Vagina (tissue), 2 donors: ENCODE data around the gene SLC25A1. TPM values are rescaled to one million over a fixed set of nuclear protein-coding genes. Genes with fewer than 3 reads are reported as not detected.
"Not testable (repeated sequence)": the region's sequence is repeated elsewhere in the genome, so short reads cannot be mapped to it uniquely, and the experiment has no call there.

Experiments used
- DNase-seq, 2 donors: peaks; one replicate each; pipeline ENCODE4 v3.0.0-alpha.2; 2017; ENCODE audit errors: extremely low spot score in 2 of 2
- H3K27ac ChIP-seq: fragments of 200-600 bp; sonication (generic); one replicate; pipeline ENCODE4 v1.5.1; 2019
- H3K27me3 ChIP-seq: fragments of 200-600 bp; sonication (generic); one replicate; pipeline ENCODE4 v1.5.1; 2019
- H3K36me3 ChIP-seq, 2 donors: fragments of 200-600 bp; sonication (generic); one replicate each; pipeline ENCODE4 v1.5.1; 2017 to 2019
- H3K4me1 ChIP-seq: fragments of 200-600 bp; sonication (generic); one replicate; pipeline ENCODE4 v1.5.1; 2019
- H3K4me3 ChIP-seq, 2 donors: fragments of 200-600 bp; sonication (generic); 1 replicate in 1 of 2; 2 replicates in 1 of 2; pipeline ENCODE4 v1.5.1; 2016 to 2019
- H3K9me3 ChIP-seq: fragments of 200-600 bp; sonication (generic); one replicate; pipeline ENCODE4 v1.5.1; 2019
- POLR2A ChIP-seq, 2 donors: fragments of 450-650 bp; IDR thresholded peaks; one replicate each; pipeline ENCODE4 v1.6.1; 2017; ENCODE audit warnings: antibody characterized with exemption in 2 of 2, mild to moderate bottlenecking in 2 of 2, moderate library complexity in 2 of 2
- POLR2AphosphoS5 ChIP-seq, 2 donors: sonication (generic); formaldehyde crosslinking; IDR thresholded peaks; one replicate each; pipeline ENCODE4 v1.9.0; 2017; ENCODE audit warnings: antibody characterized with exemption in 2 of 2, mild to moderate bottlenecking in 2 of 2, low read depth in 1 of 2; ENCODE audit not compliant: insufficient read depth in 1 of 2
- intact Hi-C: fragments of 100-400 bp; cut with DNase I; formaldehyde crosslinking; loops from one replicate; pipeline ENCODE4 v1.15.1; 2023
- total RNA-seq: library from RNA; depleted of rRNA; stranded (reverse); fragments of >200 nt; gene quantifications from one replicate; pipeline ENCODE4 v1.2.3, GENCODE V29; 2016
- TF ChIP-seq, protein P1 (sequence below), 3 experiments: fragments of 450-650 bp in 2 of 3; fragments of 200-600 bp in 1 of 3; sonication (generic) in 1 of 3; IDR thresholded peaks; one replicate each; pipeline ENCODE4 v1.5.1; 2017 to 2019; ENCODE audit warnings: antibody characterized with exemption in 3 of 3, mild to moderate bottlenecking in 2 of 3, moderate library complexity in 2 of 3

Gene SLC25A1
- total RNA-seq, 1 donor from 2014 or later, result 44.2 TPM

DNA sequence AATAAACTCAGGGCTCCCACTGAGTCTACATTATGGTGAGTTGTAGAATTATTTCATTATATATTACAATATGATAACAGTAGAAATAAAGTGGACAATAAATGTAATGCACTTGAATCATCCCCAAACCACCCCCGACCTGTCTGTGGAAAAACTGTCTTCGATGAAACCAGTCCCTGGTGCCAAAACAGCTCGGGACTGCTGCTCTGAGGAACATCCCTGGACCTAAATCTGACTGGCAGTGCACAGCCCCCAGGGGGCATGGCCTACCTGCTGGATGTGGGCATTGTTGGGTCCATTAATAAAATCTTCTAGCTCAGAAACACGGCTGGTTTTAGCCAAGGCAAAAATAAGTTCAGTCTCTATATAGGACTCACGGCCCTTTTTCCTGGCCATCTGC is 29.3 kb upstream of the SLC25A1 start:
- DNase-seq, result no peak
- TF ChIP-seq POLR2A (IDR thresholded peaks at IDR 0.05) (no peak), POLR2AphosphoS5 (IDR thresholded peaks at IDR 0.05; ENCODE audit: insufficient read depth in 1 of 2, low read depth in 1 of 2) (no peak)
- TF ChIP-seq, protein P1, sequence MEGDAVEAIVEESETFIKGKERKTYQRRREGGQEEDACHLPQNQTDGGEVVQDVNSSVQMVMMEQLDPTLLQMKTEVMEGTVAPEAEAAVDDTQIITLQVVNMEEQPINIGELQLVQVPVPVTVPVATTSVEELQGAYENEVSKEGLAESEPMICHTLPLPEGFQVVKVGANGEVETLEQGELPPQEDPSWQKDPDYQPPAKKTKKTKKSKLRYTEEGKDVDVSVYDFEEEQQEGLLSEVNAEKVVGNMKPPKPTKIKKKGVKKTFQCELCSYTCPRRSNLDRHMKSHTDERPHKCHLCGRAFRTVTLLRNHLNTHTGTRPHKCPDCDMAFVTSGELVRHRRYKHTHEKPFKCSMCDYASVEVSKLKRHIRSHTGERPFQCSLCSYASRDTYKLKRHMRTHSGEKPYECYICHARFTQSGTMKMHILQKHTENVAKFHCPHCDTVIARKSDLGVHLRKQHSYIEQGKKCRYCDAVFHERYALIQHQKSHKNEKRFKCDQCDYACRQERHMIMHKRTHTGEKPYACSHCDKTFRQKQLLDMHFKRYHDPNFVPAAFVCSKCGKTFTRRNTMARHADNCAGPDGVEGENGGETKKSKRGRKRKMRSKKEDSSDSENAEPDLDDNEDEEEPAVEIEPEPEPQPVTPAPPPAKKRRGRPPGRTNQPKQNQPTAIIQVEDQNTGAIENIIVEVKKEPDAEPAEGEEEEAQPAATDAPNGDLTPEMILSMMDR (IDR thresholded peaks at IDR 0.05), result no peak
- H3K9me3 ChIP-seq, result no peaks in the 10 kb centered on the region

DNA sequence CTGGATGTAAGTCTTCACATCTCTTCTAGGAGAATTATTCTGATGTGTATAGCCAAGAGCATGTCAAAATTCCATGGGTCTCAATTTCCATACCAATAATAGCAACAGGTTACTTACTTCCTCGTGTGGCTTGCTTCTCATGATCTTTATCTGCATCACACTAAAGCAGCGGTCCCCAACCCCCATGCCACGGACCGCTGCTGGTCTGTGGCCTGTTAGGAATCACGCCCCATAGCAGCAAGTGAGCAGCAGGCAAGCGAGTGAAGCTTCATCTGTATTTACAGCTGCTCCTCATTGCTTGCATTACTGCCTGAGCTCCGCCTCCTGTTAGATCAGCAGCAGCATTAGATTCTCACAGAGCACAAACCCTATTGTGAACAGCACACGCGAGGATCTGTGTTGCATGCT is 28.9 kb upstream of the SLC25A1 start:
- TF ChIP-seq, protein P1 (IDR thresholded peaks at IDR 0.05), result no peak
- TF ChIP-seq POLR2A (IDR thresholded peaks at IDR 0.05), result no peak
- no peak for DNase-seq
- Histone ChIP-seq H3K4me1 (no peaks in the 10 kb centered on the region), H3K36me3 (peaks cover 0 to 5% of the 10 kb centered on the region in 2 donors), H3K4me3 (no peak overlapping the region), H3K9me3 (no peaks in the 10 kb centered on the region), H3K27me3 (no peaks in the 10 kb centered on the region), H3K27ac (no peak overlapping the region)
- intact Hi-C loops, result no loop called here

More for the DNA sequence above, 29.3 kb upstream of the SLC25A1 start:
- intact Hi-C loops, result no loop called here
- H3K4me1 ChIP-seq, result no peaks in the 10 kb centered on the region
- H3K27ac ChIP-seq, result no peak overlapping the region
- peaks cover 0 to 5% of the 10 kb centered on the region in 2 donors for H3K36me3 ChIP-seq
- no peak overlapping the region for H3K4me3 ChIP-seq
- H3K27me3 ChIP-seq, result no peaks in the 10 kb centered on the region

DNA sequence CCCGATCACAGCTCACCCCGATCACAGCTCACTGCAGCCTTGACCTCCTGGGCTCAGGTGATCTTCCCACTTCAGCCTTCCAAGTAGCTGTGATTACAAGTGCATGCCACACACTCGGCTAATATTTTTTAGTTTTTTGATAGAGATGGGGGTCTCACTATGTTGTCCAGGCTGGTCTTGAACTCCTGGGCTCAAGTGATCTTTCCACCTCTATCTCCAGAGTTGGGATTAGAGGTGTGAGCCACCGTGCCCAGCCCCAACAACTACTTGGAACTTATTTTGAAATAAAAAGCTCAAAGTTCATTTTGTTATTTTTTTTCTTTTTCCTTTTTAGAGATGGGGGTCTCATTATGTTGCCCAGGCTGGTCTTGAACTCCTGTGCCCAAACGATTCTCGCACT is 27.8 kb upstream of the SLC25A1 start:
- DNase-seq, result no peak

DNA sequence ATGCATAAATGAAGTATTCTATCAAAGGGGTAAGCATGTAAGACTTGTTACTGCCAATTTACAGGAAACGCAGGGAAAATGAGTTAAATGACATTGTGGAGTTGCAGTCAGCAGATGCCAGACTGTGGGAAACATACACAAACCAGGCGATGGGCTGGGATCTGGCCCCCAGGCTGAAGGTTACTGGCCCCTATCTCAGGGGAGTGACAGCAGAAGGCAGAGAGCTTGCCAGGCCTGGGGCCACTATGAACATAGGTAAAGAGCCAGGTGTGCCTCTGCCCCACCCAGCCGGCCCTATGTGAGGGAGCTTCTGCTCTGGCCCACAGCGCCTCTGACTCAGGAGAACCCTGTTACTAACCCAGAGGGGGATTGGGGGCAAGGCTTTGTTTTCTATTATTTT is 26.1 kb upstream of the SLC25A1 start:
- TF ChIP-seq POLR2A (IDR thresholded peaks at IDR 0.05), result no peak
- TF ChIP-seq, protein P1 (IDR thresholded peaks at IDR 0.05), result no peak
- no peak for TF ChIP-seq POLR2AphosphoS5 (IDR thresholded peaks at IDR 0.05; ENCODE audit: insufficient read depth in 1 of 2, low read depth in 1 of 2)
- no peak overlapping the region for H3K4me3 ChIP-seq
- H3K9me3 ChIP-seq, result no peaks in the 10 kb centered on the region
- no peak for DNase-seq
- no peaks in the 10 kb centered on the region for H3K27me3 ChIP-seq
- H3K27ac ChIP-seq, result no peak overlapping the region
- H3K4me1 ChIP-seq, result no peaks in the 10 kb centered on the region
- H3K36me3 ChIP-seq, result peaks cover 0 to under 1% of the 10 kb centered on the region in 2 donors
- intact Hi-C loops, result no loop called here

More for the DNA sequence above, 27.8 kb upstream of the SLC25A1 start:
- H3K27me3 ChIP-seq, result no peaks in the 10 kb centered on the region
- intact Hi-C loops, result no loop called here
- H3K4me3 ChIP-seq, result no peak overlapping the region
- no peaks in the 10 kb centered on the region for H3K9me3 ChIP-seq
- no peak overlapping the region for H3K27ac ChIP-seq
- TF ChIP-seq POLR2A (IDR thresholded peaks at IDR 0.05) (no peak), POLR2AphosphoS5 (IDR thresholded peaks at IDR 0.05; ENCODE audit: insufficient read depth in 1 of 2, low read depth in 1 of 2) (no peak)
- TF ChIP-seq, protein P1 (IDR thresholded peaks at IDR 0.05), result no peak
- H3K4me1 ChIP-seq, result no peaks in the 10 kb centered on the region
- H3K36me3 ChIP-seq, result peaks cover 0 to 5% of the 10 kb centered on the region in 2 donors

DNA sequence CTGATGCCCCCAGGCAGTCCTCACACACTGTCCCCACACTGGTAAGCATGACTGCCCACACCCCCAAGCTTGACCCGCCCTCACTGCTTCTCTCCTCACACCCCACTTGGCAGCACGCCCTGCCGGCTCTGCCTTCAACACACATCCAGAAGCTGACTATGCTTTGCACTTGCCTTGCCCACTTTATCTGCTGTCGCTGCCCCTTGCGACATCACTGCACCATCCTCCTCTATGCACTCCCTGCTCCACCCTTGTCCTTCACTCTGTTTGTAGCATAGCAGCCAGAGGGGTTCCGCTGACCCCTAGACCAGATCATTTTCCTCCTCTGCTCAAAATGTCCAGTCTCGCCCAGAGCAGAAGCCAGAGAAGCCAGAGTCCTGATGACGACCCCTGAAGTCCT is 25.3 kb upstream of the SLC25A1 start:
- Histone ChIP-seq H3K36me3 (no peaks in the 10 kb centered on the region), H3K4me1 (no peaks in the 10 kb centered on the region), H3K4me3 (no peak overlapping the region), H3K27me3 (no peaks in the 10 kb centered on the region), H3K9me3 (no peaks in the 10 kb centered on the region), H3K27ac (no peak overlapping the region)
- TF ChIP-seq POLR2A (IDR thresholded peaks at IDR 0.05), result no peak
- TF ChIP-seq, protein P1 (IDR thresholded peaks at IDR 0.05), result no peak
- TF ChIP-seq POLR2AphosphoS5 (IDR thresholded peaks at IDR 0.05; ENCODE audit: insufficient read depth in 1 of 2, low read depth in 1 of 2), result no peak
- DNase-seq, result no peak
- intact Hi-C loops, result no loop called here

DNA sequence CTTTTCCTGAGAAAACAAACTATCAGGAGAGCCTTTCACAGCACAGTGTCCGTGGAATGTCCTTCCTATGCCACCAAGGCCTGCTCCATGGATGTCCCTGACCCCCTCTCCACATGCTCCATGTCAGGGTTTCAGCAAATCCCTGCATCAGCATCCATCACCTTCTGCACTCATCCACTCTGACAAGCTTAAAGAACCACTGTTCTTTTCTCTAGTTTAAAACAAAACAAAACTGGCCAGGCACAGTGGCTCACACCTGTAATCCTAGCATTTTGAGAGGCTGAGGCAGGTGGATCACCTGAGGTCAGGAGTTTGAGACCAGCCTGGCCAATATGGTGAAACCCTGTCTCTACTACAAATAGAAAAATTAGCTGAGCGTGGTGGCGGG is 24.3 kb upstream of the SLC25A1 start:
- H3K9me3 ChIP-seq, H3K27me3 ChIP-seq, intact Hi-C loops, DNase-seq, H3K4me1 ChIP-seq, H3K36me3 ChIP-seq, H3K27ac ChIP-seq, H3K4me3 ChIP-seq: not testable (repeated sequence)
